Measurements from ENCODE around the gene LSM12.
A peak's percentile ranks its signal among the peaks of the same experiment; 100 is the strongest.

Gene LSM12

GRCh38 chr17:43992641-43993040 is 73.8 kb downstream of the LSM12 start:
- no peak overlapping the region for H4K91ac ChIP-seq (ENCODE audit: low read length)
- no peak overlapping the region for H3K4me3 ChIP-seq (ENCODE audit: insufficient read depth in 1 of 2, low read depth in 1 of 2, low read length in 2 of 2)
- H2AK5ac ChIP-seq (ENCODE audit: low read length, severe bottlenecking) = no peak overlapping the region
- H2BK12ac ChIP-seq (ENCODE audit: low read length in 2 of 2) = no peak overlapping the region
- H3K4me1 ChIP-seq (ENCODE audit: control insufficient read depth, insufficient read depth, low read depth, low read length) = peaks cover 7% of the 10 kb centered on the region
- no peaks in the 10 kb centered on the region for H3K9me3 ChIP-seq (ENCODE audit: control insufficient read depth, low read length)
- no peak overlapping the region for H3K23ac ChIP-seq (ENCODE audit: low read length in 2 of 2)
- no peaks in the 10 kb centered on the region for H3K36me3 ChIP-seq (ENCODE audit: control insufficient read depth in 1 of 2, insufficient read depth in 2 of 2, low read depth in 1 of 2, low read length in 2 of 2)
- H4K8ac ChIP-seq (ENCODE audit: low read length) = no peak overlapping the region
- H3K4me2 ChIP-seq (ENCODE audit: low read length, poor library complexity, severe bottlenecking) = no peak overlapping the region
- no peak overlapping the region for H3K9ac ChIP-seq (ENCODE audit: low read length)
- H2BK120ac ChIP-seq (ENCODE audit: low read depth, low read length) = no peak overlapping the region
- 94% methylated on average over 11 of the region's 14 CpGs for WGBS
- H3K79me1 ChIP-seq (replicated peaks; ENCODE audit: low read length, poor library complexity, severe bottlenecking) = no peaks in the 10 kb centered on the region
- H2BK5ac ChIP-seq (ENCODE audit: low read depth, low read length, poor library complexity, severe bottlenecking) = no peak overlapping the region
- no peak for DNase-seq
- no peak overlapping the region for H3K4ac ChIP-seq (ENCODE audit: low read depth in 1 of 2, low read length in 2 of 2)
- H2BK15ac ChIP-seq (ENCODE audit: low read depth, poor library complexity, severe bottlenecking) = no peak overlapping the region
- no peak overlapping the region for H3K27ac ChIP-seq (ENCODE audit: low read length, poor library complexity, severe bottlenecking)
- H3K18ac ChIP-seq (ENCODE audit: low read depth in 1 of 2, low read length in 2 of 2) = no peak overlapping the region
- no peak overlapping the region for H2AFZ ChIP-seq (ENCODE audit: low read depth, low read length)
- H3K14ac ChIP-seq (ENCODE audit: low read length in 2 of 2) = no peak overlapping the region
- H3K27me3 ChIP-seq (ENCODE audit: control insufficient read depth in 1 of 2, insufficient read depth in 1 of 2, low read length in 2 of 2) = peaks cover 7 to 25% of the 10 kb centered on the region in 2 experiments

GRCh38 chr17:43988301-43988700 is 78.2 kb downstream of the LSM12 start:
- Histone ChIP-seq H3K27ac (ENCODE audit: low read length, poor library complexity, severe bottlenecking) (no peak overlapping the region), H3K27me3 (ENCODE audit: control insufficient read depth in 1 of 2, insufficient read depth in 1 of 2, low read length in 2 of 2) (peaks cover 24 to 28% of the 10 kb centered on the region in 2 experiments), H3K79me1 (replicated peaks; ENCODE audit: low read length, poor library complexity, severe bottlenecking) (no peaks in the 10 kb centered on the region), H3K4ac (ENCODE audit: low read depth in 1 of 2, low read length in 2 of 2) (no peak overlapping the region), H4K8ac (ENCODE audit: low read length) (no peak overlapping the region), H4K91ac (ENCODE audit: low read length) (no peak overlapping the region), H2AK5ac (ENCODE audit: low read length, severe bottlenecking) (no peak overlapping the region), H3K4me1 (ENCODE audit: control insufficient read depth, insufficient read depth, low read depth, low read length) (peaks cover 12% of the 10 kb centered on the region), H3K36me3 (ENCODE audit: control insufficient read depth in 1 of 2, insufficient read depth in 2 of 2, low read depth in 1 of 2, low read length in 2 of 2) (no peaks in the 10 kb centered on the region), H3K18ac (ENCODE audit: low read depth in 1 of 2, low read length in 2 of 2) (no peak overlapping the region), H3K23ac (ENCODE audit: low read length in 2 of 2) (no peak overlapping the region), H3K9me3 (ENCODE audit: control insufficient read depth, low read length) (no peaks in the 10 kb centered on the region), H2BK5ac (ENCODE audit: low read depth, low read length, poor library complexity, severe bottlenecking) (peak overlapping the region; percentile 44), H2AFZ (ENCODE audit: low read depth, low read length) (no peak overlapping the region), H2BK12ac (ENCODE audit: low read length in 2 of 2) (no peak overlapping the region), H3K9ac (ENCODE audit: low read length) (no peak overlapping the region), H3K4me3 (ENCODE audit: insufficient read depth in 1 of 2, low read depth in 1 of 2, low read length in 2 of 2) (no peak overlapping the region), H3K14ac (ENCODE audit: low read length in 2 of 2) (no peak overlapping the region), H2BK120ac (ENCODE audit: low read depth, low read length) (no peak overlapping the region), H2BK15ac (ENCODE audit: low read depth, poor library complexity, severe bottlenecking) (no peak overlapping the region), H3K4me2 (ENCODE audit: low read length, poor library complexity, severe bottlenecking) (no peak overlapping the region)
- DNase-seq = no peak
- WGBS = 84% methylated on average over 9 of the region's 9 CpGs

- no peak overlapping the region for H2BK15ac ChIP-seq (ENCODE audit: low read depth, poor library complexity, severe bottlenecking)
- no peak overlapping the region for H2BK12ac ChIP-seq (ENCODE audit: low read length in 2 of 2)
- no peak overlapping the region for H3K18ac ChIP-seq (ENCODE audit: low read depth in 1 of 2, low read length in 2 of 2)
- H2BK5ac ChIP-seq (ENCODE audit: low read depth, low read length, poor library complexity, severe bottlenecking) = no peak overlapping the region
- no peaks in the 10 kb centered on the region for H3K9me3 ChIP-seq (ENCODE audit: control insufficient read depth, low read length)
- no peak overlapping the region for H3K4me2 ChIP-seq (ENCODE audit: low read length, poor library complexity, severe bottlenecking)
- no peak overlapping the region for H3K14ac ChIP-seq (ENCODE audit: low read length in 2 of 2)
- no peak for DNase-seq
- peaks cover 12% of the 10 kb centered on the region for H3K4me1 ChIP-seq (ENCODE audit: control insufficient read depth, insufficient read depth, low read depth, low read length)
- H2AFZ ChIP-seq (ENCODE audit: low read depth, low read length) = no peak overlapping the region
- no peak overlapping the region for H3K23ac ChIP-seq (ENCODE audit: low read length in 2 of 2)
- WGBS = 78% methylated on average over 12 of the region's 12 CpGs
- H3K9ac ChIP-seq (ENCODE audit: low read length) = no peak overlapping the region
- H3K27ac ChIP-seq (ENCODE audit: low read length, poor library complexity, severe bottlenecking) = no peak overlapping the region
- H2AK5ac ChIP-seq (ENCODE audit: low read length, severe bottlenecking) = no peak overlapping the region
- H2BK120ac ChIP-seq (ENCODE audit: low read depth, low read length) = no peak overlapping the region
- peaks cover 33 to 36% of the 10 kb centered on the region in 2 experiments for H3K27me3 ChIP-seq (ENCODE audit: control insufficient read depth in 1 of 2, insufficient read depth in 1 of 2, low read length in 2 of 2)
- H4K91ac ChIP-seq (ENCODE audit: low read length) = no peak overlapping the region
- H3K4ac ChIP-seq (ENCODE audit: low read depth in 1 of 2, low read length in 2 of 2) = no peak overlapping the region
- H4K8ac ChIP-seq (ENCODE audit: low read length) = no peak overlapping the region
- no peaks in the 10 kb centered on the region for H3K36me3 ChIP-seq (ENCODE audit: control insufficient read depth in 1 of 2, insufficient read depth in 2 of 2, low read depth in 1 of 2, low read length in 2 of 2)
- no peak overlapping the region for H3K4me3 ChIP-seq (ENCODE audit: insufficient read depth in 1 of 2, low read depth in 1 of 2, low read length in 2 of 2)
- H3K79me1 ChIP-seq (replicated peaks; ENCODE audit: low read length, poor library complexity, severe bottlenecking) = no peaks in the 10 kb centered on the region
Observed at GRCh38 chr17:43987131-43988021, 79.1 kb downstream of the LSM12 start.

- H2BK5ac ChIP-seq (ENCODE audit: low read depth, low read length, poor library complexity, severe bottlenecking) = no peak overlapping the region
- H4K91ac ChIP-seq (ENCODE audit: low read length) = no peak overlapping the region
- H3K18ac ChIP-seq (ENCODE audit: low read depth in 1 of 2, low read length in 2 of 2) = no peak overlapping the region
- H3K23ac ChIP-seq (ENCODE audit: low read length in 2 of 2) = no peak overlapping the region
- H3K4me2 ChIP-seq (ENCODE audit: low read length, poor library complexity, severe bottlenecking) = no peak overlapping the region
- H3K4ac ChIP-seq (ENCODE audit: low read depth in 1 of 2, low read length in 2 of 2) = no peak overlapping the region
- peaks cover 38 to 43% of the 10 kb centered on the region in 2 experiments for H3K27me3 ChIP-seq (ENCODE audit: control insufficient read depth in 1 of 2, insufficient read depth in 1 of 2, low read length in 2 of 2)
- H2AFZ ChIP-seq (ENCODE audit: low read depth, low read length) = no peak overlapping the region
- no peak overlapping the region for H3K9ac ChIP-seq (ENCODE audit: low read length)
- H4K8ac ChIP-seq (ENCODE audit: low read length) = no peak overlapping the region
- no peaks in the 10 kb centered on the region for H3K9me3 ChIP-seq (ENCODE audit: control insufficient read depth, low read length)
- no peaks in the 10 kb centered on the region for H3K36me3 ChIP-seq (ENCODE audit: control insufficient read depth in 1 of 2, insufficient read depth in 2 of 2, low read depth in 1 of 2, low read length in 2 of 2)
- H2BK120ac ChIP-seq (ENCODE audit: low read depth, low read length) = no peak overlapping the region
- H3K79me1 ChIP-seq (replicated peaks; ENCODE audit: low read length, poor library complexity, severe bottlenecking) = no peaks in the 10 kb centered on the region
- no peak overlapping the region for H3K4me3 ChIP-seq (ENCODE audit: insufficient read depth in 1 of 2, low read depth in 1 of 2, low read length in 2 of 2)
- H3K27ac ChIP-seq (ENCODE audit: low read length, poor library complexity, severe bottlenecking) = no peak overlapping the region
- H2BK15ac ChIP-seq (ENCODE audit: low read depth, poor library complexity, severe bottlenecking) = no peak overlapping the region
- no peak overlapping the region for H3K14ac ChIP-seq (ENCODE audit: low read length in 2 of 2)
- no peak overlapping the region for H2AK5ac ChIP-seq (ENCODE audit: low read length, severe bottlenecking)
- WGBS = 95% methylated on average over 7 of the region's 7 CpGs
- H3K4me1 ChIP-seq (ENCODE audit: control insufficient read depth, insufficient read depth, low read depth, low read length) = peaks cover 12% of the 10 kb centered on the region
- no peak overlapping the region for H2BK12ac ChIP-seq (ENCODE audit: low read length in 2 of 2)
- no peak for DNase-seq
Observed at GRCh38 chr17:43986225-43986981, 80.1 kb downstream of the LSM12 start.

All from mesenchymal stem cell (in vitro differentiated cells and primary cell).